Retinal pigment epithelial cell (primary cell): ENCODE results near the gene TPD52L1.

Source experiments
- DNase-seq: peaks from one replicate; pipeline ENCODE4 v3.0.0-alpha.2; 2010; ENCODE audit warnings: low read depth
- H3K4me3 ChIP-seq: 2 replicates; pipeline ENCODE4 v1.5.1; 2011; ENCODE audit warnings: mild to moderate bottlenecking, low read length, control low read depth, moderate library complexity
- TF ChIP-seq, protein P1 (sequence below): conservative IDR thresholded peaks from 2 replicates; pipeline ENCODE4 v1.5.1; 2011; ENCODE audit warnings: low read depth, low read length, control low read depth, inconsistent platforms

TPD52L1 gene

DNA sequence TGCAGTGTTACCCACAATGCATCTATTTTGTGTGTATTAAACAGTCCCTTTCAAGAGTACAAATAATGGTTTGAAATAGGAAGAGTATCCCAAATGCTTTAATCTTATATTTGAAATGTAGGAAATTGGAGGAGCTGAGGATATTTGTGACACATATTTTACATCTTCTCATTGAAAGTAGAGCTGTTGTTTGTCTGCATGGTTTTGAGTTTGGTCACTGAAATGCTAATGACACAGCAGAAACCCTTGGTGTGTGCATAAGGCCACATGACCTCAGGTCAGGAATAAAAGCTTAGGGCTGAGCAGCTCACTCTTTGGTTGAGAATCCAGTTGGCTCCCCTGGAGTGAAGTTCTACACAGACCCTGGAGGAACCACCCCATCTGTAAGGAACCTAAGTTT lies 49.8 kb downstream of the TPD52L1 start:
- DNase-seq: no peak
- no peak overlapping the region for H3K4me3 ChIP-seq
- TF ChIP-seq, protein P1, sequence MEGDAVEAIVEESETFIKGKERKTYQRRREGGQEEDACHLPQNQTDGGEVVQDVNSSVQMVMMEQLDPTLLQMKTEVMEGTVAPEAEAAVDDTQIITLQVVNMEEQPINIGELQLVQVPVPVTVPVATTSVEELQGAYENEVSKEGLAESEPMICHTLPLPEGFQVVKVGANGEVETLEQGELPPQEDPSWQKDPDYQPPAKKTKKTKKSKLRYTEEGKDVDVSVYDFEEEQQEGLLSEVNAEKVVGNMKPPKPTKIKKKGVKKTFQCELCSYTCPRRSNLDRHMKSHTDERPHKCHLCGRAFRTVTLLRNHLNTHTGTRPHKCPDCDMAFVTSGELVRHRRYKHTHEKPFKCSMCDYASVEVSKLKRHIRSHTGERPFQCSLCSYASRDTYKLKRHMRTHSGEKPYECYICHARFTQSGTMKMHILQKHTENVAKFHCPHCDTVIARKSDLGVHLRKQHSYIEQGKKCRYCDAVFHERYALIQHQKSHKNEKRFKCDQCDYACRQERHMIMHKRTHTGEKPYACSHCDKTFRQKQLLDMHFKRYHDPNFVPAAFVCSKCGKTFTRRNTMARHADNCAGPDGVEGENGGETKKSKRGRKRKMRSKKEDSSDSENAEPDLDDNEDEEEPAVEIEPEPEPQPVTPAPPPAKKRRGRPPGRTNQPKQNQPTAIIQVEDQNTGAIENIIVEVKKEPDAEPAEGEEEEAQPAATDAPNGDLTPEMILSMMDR: no peak

- TF ChIP-seq, protein P1: no peak
- H3K4me3 ChIP-seq: no peak overlapping the region
- DNase-seq: no peak
These were observed 52.4 kb downstream of the TPD52L1 start for GRCh38 chr6:125205931-125206330.

GRCh38 chr6:125206389-125206788 lies 52.8 kb downstream of the TPD52L1 start:
- DNase-seq: no peak
- no peak overlapping the region for H3K4me3 ChIP-seq
- TF ChIP-seq, protein P1: no peak

DNA sequence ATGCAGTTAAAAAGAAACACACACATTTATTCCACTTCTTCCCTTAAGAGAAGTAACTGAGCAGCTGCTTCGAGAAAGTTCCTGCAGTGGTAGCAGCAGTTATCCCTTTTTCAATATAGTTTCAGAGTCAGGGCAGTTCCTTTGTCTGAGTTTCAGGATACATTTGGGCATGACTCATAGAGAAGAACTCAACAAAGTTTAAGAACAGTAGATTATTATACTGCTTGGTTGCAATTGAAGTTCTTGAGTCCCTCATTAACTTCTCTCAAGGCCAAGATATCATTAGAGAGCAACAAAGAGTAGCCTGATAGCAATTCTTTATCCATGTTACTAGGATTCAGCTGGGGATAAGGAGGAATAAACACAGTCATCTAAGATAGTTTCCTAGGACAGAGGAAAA lies 54.4 kb downstream of the TPD52L1 start:
- H3K4me3 ChIP-seq: no peak overlapping the region
- TF ChIP-seq, protein P1: no peak
- no peak for DNase-seq

- no peak for DNase-seq
- H3K4me3 ChIP-seq: no peak overlapping the region
- TF ChIP-seq, protein P1: no peak
These were observed 55.2 kb downstream of the TPD52L1 start for GRCh38 chr6:125208625-125209249.

DNA sequence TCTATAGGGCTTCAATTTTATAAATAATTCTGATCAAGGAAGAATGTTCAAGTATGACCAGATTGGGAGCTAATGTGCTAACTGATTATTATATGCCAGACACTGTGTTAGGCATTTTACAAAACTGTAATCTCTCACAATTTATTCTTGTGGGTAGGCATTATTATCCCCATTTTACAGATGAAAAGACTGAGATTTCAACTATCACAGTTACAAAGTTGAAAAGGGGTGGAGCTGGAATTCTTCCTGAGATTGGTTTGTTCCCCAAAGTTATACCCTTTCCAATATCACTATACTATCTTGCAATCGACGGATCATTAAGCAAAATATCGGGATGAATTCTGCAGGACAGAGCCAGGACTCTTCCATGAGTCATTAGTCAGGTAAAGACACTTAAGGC lies 57.1 kb downstream of the TPD52L1 start:
- no peak for DNase-seq
- TF ChIP-seq, protein P1: no peak
- no peak overlapping the region for H3K4me3 ChIP-seq

DNA sequence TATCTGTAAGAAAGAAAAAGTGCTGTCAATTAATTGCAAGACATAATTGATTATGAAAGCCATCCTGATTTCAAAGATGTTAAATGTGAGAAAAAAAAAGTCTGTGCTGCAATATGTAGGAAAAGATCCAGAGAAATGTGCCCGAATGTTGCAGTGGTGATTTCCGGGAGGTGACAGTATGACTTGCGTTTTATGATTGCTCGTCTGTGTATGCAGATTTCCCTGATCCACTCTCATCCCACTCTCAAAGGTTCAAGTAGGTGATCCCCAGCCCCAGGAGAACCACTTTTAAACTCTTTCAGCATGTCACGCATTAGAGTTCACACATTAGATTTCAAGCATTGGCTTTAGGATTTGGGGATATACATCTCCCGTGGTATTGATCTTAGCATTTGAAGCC lies 57.8 kb downstream of the TPD52L1 start:
- H3K4me3 ChIP-seq: no peak overlapping the region
- DNase-seq: no peak
- TF ChIP-seq, protein P1: no peak
